HUES48 (cell line): Measurements from ENCODE around the gene DLST.

Experiments
- H3K27ac ChIP-seq: one replicate; pipeline ENCODE4 v1.7.0; 2013; ENCODE audit warnings: low read depth, low read length, inconsistent platforms
- H3K27me3 ChIP-seq: 2 replicates; pipeline ENCODE4 v1.6.1; 2013; ENCODE audit warnings: mild to moderate bottlenecking, low read length; ENCODE audit not compliant: control insufficient read depth, insufficient read depth
- H3K36me3 ChIP-seq: 2 replicates; pipeline ENCODE4 v1.6.1; 2013; ENCODE audit warnings: low read length; ENCODE audit not compliant: control insufficient read depth, insufficient read depth
- H3K4me1 ChIP-seq: 2 replicates; pipeline ENCODE4 v1.6.1; 2013; ENCODE audit warnings: mild to moderate bottlenecking, low read length; ENCODE audit not compliant: control insufficient read depth, insufficient read depth
- H3K4me3 ChIP-seq: 2 replicates; pipeline ENCODE4 v1.5.1; 2013; ENCODE audit warnings: mild to moderate bottlenecking, low read depth, low read length
- H3K9ac ChIP-seq: 2 replicates; pipeline ENCODE4 v1.6.1; 2013; ENCODE audit warnings: mild to moderate bottlenecking, low read depth, low read length, moderate library complexity
- H3K9me3 ChIP-seq: 2 replicates; pipeline ENCODE4 v1.6.1; 2013; ENCODE audit warnings: low read length; ENCODE audit not compliant: control insufficient read depth, insufficient read depth

The DLST gene

DNA sequence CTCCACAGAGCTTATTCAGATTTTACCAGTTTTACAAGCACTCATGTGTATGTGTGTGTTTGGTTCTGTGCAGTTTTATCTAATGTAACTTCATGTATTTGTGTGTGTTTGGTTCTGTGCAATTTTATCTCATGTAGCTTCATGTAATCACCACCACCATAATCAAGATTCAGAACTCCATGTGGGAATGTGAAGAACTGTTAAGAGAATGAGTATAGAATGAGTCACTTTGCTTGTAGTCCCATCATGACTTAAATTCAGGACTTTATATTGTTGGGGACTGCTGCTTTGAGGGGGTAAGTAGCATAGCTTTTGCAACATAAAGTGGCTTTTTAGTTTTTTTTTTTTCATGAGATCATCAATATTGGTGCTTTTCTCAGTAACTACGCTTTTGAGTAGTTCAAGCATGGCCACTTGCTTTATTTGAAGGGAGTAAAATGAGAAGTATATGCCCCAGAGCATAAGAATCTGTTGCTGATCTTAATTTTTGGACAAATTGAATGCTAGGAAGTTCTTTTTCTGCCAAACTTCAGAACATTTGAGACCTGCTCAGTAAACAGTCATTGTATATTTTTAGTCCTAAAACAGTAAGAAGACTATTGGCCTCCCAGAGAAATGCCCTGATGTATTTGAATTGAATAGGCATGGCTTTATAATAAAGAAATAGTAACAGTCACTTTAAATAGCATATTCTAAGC is 34.6 kb upstream of the DLST start:
- no peaks in the 10 kb centered on the region for H3K4me1 ChIP-seq
- H3K9me3 ChIP-seq: no peaks in the 10 kb centered on the region

GRCh38 chr14:74848768-74849167 is 32.9 kb upstream of the DLST start:
- Histone ChIP-seq H3K27me3 (no peaks in the 10 kb centered on the region), H3K4me3 (no peak overlapping the region), H3K9ac (no peak overlapping the region), H3K27ac (no peak overlapping the region), H3K9me3 (no peaks in the 10 kb centered on the region), H3K4me1 (no peaks in the 10 kb centered on the region), H3K36me3 (no peaks in the 10 kb centered on the region)

More for the DNA sequence above, 34.6 kb upstream of the DLST start:
- Histone ChIP-seq H3K27me3 (no peaks in the 10 kb centered on the region), H3K27ac (no peak overlapping the region), H3K9ac (no peak overlapping the region), H3K4me3 (no peak overlapping the region), H3K36me3 (no peaks in the 10 kb centered on the region)

DNA sequence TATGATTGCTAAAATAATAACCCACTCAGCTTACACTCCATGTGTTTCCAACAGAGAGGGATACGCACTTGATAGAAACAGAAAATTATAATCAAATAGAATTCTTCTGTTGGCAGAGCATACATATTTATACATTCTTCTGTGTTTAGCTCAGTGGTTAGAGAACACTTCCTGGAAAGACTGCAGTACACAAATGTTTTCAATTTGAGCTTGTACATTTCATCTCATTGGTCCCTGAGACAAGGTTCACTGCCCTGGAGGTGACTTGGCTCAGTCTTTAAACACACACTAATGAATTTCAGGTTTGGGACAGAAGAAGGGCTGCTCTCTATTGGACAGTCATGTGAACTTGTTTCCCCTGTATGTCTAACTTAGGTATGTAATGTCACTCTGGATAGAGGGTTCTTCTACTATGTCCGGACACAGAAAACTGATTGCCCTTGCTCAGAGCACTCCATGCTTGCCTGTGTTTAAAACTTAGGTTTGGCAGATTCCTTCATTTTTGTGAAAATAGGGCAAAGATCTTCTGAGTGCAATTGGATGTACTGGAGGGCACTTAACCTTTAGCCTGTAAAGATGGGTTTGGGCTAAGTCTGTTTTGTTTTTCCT is 28.7 kb upstream of the DLST start:
- no peak overlapping the region for H3K27ac ChIP-seq
- H3K4me1 ChIP-seq: no peaks in the 10 kb centered on the region
- H3K4me3 ChIP-seq: no peak overlapping the region
- H3K9me3 ChIP-seq: no peaks in the 10 kb centered on the region
- H3K9ac ChIP-seq: no peak overlapping the region
- no peaks in the 10 kb centered on the region for H3K27me3 ChIP-seq
- no peaks in the 10 kb centered on the region for H3K36me3 ChIP-seq

- H3K9me3 ChIP-seq: no peaks in the 10 kb centered on the region
- no peak overlapping the region for H3K4me3 ChIP-seq
- no peak overlapping the region for H3K9ac ChIP-seq
- H3K27ac ChIP-seq: no peak overlapping the region
- H3K27me3 ChIP-seq: no peaks in the 10 kb centered on the region
- H3K36me3 ChIP-seq: no peaks in the 10 kb centered on the region
- H3K4me1 ChIP-seq: no peaks in the 10 kb centered on the region
Observed at GRCh38 chr14:74853581-74853980, 28.1 kb upstream of the DLST start.

DNA sequence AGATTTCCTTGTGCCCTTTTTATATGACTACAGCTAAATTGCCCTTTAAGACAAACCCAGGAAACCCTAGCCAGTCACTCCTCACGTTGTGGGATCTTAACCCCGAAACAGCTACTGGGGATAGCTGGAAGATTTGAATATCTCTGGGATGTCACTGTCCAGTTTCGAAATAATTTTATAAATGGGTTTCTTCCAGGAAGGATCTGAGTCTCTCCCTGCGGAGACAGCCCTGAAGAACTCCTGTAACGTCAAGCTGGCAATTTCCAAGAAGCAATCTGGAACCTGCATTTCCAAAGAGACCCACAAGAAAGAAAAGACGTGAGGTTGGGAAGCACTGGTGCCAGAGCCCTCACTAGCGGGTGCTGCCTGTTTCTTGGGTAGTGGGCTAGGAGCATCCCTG is 26.7 kb upstream of the DLST start:
- no peaks in the 10 kb centered on the region for H3K36me3 ChIP-seq
- no peak overlapping the region for H3K27ac ChIP-seq
- no peaks in the 10 kb centered on the region for H3K4me1 ChIP-seq
- no peaks in the 10 kb centered on the region for H3K9me3 ChIP-seq
- no peak overlapping the region for H3K4me3 ChIP-seq
- no peaks in the 10 kb centered on the region for H3K27me3 ChIP-seq
- no peak overlapping the region for H3K9ac ChIP-seq

- Histone ChIP-seq H3K4me1 (no peaks in the 10 kb centered on the region), H3K9me3 (no peaks in the 10 kb centered on the region), H3K9ac (no peak overlapping the region), H3K36me3 (no peaks in the 10 kb centered on the region), H3K4me3 (no peak overlapping the region), H3K27me3 (no peaks in the 10 kb centered on the region), H3K27ac (no peak overlapping the region)
Observed at GRCh38 chr14:74855945-74856344, 25.8 kb upstream of the DLST start.

DNA sequence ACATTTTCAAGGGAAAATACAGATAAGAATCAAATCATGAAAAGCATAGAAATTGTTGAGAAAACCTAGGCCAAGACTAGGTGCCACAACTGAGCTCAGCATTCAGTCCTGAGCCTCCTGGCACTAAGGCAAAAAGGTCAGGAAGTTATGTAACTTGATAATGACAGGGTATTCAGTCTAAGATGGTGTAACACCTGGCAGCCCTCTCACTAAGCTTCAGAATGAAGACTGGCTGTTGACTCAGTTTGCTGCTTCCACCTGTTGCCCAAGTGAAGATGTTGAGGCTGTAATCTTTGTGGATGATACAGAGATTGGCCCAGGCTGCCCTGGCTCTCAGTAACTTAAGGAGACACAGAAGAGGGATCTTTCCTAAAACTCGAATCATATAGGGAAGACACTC is 25.4 kb upstream of the DLST start:
- no peaks in the 10 kb centered on the region for H3K4me1 ChIP-seq
- no peak overlapping the region for H3K27ac ChIP-seq
- no peaks in the 10 kb centered on the region for H3K9me3 ChIP-seq
- no peaks in the 10 kb centered on the region for H3K27me3 ChIP-seq
- H3K9ac ChIP-seq: no peak overlapping the region
- no peaks in the 10 kb centered on the region for H3K36me3 ChIP-seq
- H3K4me3 ChIP-seq: no peak overlapping the region

- no peaks in the 10 kb centered on the region for H3K27me3 ChIP-seq
- H3K9ac ChIP-seq: no peak overlapping the region
- no peaks in the 10 kb centered on the region for H3K4me1 ChIP-seq
- H3K4me3 ChIP-seq: no peak overlapping the region
- H3K36me3 ChIP-seq: no peaks in the 10 kb centered on the region
- no peak overlapping the region for H3K27ac ChIP-seq
- no peaks in the 10 kb centered on the region for H3K9me3 ChIP-seq
Observed at GRCh38 chr14:74858022-74858421, 23.7 kb upstream of the DLST start.

DNA sequence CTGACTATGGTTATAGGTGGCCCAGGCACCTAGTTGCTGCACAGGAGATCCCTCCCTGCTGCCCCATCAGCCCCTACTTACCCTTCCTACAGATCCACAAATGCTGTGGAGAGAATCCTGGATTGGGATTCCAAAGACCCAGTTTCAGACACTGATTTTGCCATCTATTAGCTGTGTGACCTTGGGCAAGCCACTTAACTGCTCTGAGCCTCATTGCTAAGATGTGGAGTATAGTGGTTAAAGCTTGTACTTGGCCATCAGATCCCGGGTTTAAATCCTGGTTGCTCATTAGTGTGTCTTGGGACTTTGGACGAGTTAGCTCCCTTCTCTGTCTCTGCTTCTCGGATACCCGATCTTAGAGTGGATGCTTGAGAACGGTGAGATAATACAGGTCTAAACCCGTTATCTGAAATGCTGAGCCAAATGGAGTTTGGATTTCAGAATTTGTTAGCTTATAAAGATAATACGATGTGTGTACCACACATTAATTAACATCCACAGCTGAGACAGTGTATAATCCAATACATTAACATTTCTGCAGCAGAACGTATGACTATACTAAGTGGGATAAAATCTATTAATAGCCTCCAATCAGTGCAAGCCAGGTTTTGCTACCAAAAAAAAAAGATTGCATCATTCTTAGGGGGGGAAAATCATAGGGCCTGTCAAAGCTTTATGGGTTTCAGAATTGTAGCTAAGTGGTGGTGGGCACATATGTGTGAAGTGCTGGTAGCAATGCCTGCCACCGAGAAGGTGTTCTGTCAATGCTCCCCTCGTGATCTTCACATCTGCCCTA is 21.8 kb upstream of the DLST start:
- H3K4me1 ChIP-seq: no peaks in the 10 kb centered on the region
- no peaks in the 10 kb centered on the region for H3K27me3 ChIP-seq
- no peaks in the 10 kb centered on the region for H3K9me3 ChIP-seq
- H3K27ac ChIP-seq: no peak overlapping the region
- H3K4me3 ChIP-seq: no peak overlapping the region
- H3K36me3 ChIP-seq: no peaks in the 10 kb centered on the region
- H3K9ac ChIP-seq: no peak overlapping the region

DNA sequence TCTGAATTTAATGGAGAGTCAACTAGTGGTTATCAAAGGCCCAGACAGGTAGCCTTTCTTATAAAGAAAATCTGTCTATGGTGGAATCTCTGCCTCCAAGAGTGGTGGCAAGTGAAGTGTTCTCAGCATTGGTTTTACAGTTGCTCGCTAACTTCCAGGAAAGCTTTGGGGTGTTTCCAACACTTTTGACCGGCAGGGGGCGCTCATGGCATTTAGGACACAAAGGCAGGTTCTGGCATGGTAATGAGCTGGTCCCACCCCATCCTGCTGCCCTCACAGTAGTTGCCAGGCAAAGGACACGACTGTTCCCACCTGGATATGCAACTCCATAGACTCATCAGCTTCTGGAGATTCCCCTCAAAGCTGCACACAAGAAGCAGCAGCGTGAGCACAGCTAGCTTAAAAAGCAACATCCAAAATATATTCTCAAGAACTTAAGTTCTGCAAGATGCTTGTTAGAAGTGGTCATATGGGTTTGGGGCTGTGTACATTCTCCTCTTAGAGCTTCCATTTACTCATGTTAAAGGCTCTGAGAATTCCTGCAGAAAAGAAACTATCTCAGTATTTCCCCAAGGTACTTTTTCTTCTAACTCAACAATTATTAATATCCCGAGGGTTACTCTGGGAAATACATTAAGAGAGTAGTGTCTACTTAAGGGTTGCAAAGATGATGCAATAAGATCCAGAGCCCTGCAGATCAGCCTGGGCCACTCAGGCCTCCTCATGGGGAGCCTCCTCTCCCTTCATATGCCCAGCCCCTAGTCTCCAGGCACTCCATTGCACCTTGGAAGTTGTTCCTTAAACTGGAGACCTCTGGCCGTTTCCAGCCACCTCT is 20.6 kb upstream of the DLST start:
- Histone ChIP-seq H3K27me3 (no peaks in the 10 kb centered on the region), H3K36me3 (no peaks in the 10 kb centered on the region), H3K4me1 (no peaks in the 10 kb centered on the region), H3K9ac (no peak overlapping the region), H3K4me3 (no peak overlapping the region), H3K9me3 (no peaks in the 10 kb centered on the region), H3K27ac (no peak overlapping the region)
